ENCODE data around the gene RHBDF2.
"Not testable (repeated sequence)": the region's sequence is repeated elsewhere in the genome, so short reads cannot be mapped to it uniquely, and the experiment has no call there.

RHBDF2 gene

DNA sequence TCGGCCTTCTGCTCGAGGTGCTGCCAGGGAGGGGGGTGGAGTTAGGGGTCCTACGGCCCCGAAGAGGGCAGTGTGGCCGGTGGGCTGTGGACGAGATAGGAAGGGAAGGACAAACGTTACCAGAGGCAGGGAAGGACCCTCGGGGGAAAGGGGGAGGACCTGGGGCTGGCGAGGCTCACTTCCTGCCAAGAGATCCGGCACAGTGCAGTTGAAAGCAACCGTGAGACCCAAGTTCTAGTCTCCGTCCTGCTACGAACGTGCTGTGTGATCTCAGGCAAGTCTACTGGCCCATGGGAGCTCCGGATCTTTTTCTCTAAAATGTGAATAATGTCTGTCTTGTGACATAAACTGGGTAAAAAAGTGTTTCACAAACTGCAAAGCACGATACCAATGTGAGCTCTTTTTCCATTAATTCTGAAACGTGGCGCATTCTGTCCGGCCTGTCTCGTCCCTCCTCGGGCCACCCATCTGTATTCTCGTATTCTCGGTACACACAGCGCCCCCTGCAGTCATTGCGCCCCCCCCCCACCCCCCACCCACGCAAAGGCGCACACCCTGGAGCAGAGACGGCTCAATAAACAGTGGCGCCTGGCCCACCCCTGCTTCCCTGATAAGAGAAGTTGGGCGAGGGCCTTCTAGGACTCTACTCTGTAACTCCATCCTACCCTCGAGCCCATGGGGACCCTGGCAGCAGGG is 27.5 kb upstream of the RHBDF2 start:
- no peak overlapping the region for H3K9ac ChIP-seq (ENCODE audit: low read length)
- no peak overlapping the region for H3K4me3 ChIP-seq (ENCODE audit: low read length)
- no peak overlapping the region for H3K27ac ChIP-seq (ENCODE audit: low read length)
- H3K4me1 ChIP-seq (ENCODE audit: control insufficient read depth, low read depth, low read length) = peaks cover 6% of the 10 kb centered on the region
- no peaks in the 10 kb centered on the region for H3K36me3 ChIP-seq (ENCODE audit: control insufficient read depth, low read depth, low read length)
- H3K27me3 ChIP-seq (ENCODE audit: control insufficient read depth, insufficient read depth, low read length) = peaks cover 2% of the 10 kb centered on the region
- H3K9me3 ChIP-seq (ENCODE audit: control insufficient read depth, low read depth, low read length) = no peaks in the 10 kb centered on the region

DNA sequence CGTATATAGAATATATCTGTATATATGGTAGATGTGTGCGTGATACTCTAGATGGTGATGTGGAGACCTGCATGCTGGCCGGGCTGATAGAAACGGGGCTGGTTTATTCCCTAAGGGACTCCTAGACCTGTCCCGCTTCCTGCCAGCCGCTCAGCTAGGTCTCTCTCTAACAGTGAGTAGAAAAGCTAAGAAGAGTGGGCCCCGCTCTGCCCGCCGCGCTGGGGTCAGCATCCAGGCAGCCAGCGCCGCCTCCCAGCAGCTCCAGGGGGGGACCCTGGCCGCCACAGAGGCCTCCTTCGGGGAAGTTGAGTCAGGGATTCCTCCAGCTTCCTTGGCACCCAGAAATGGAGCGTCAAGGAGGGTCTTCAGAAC is 26.9 kb upstream of the RHBDF2 start:
- peaks cover 6% of the 10 kb centered on the region for H3K4me1 ChIP-seq (ENCODE audit: control insufficient read depth, low read depth, low read length)
- H3K27me3 ChIP-seq (ENCODE audit: control insufficient read depth, insufficient read depth, low read length) = peaks cover 7% of the 10 kb centered on the region
- no peak overlapping the region for H3K27ac ChIP-seq (ENCODE audit: low read length)
- H3K4me3 ChIP-seq (ENCODE audit: low read length) = no peak overlapping the region
- no peak overlapping the region for H3K9ac ChIP-seq (ENCODE audit: low read length)
- H3K9me3 ChIP-seq (ENCODE audit: control insufficient read depth, low read depth, low read length) = no peaks in the 10 kb centered on the region
- no peaks in the 10 kb centered on the region for H3K36me3 ChIP-seq (ENCODE audit: control insufficient read depth, low read depth, low read length)

GRCh38 chr17:76527430-76528111 is 26.3 kb upstream of the RHBDF2 start:
- no peaks in the 10 kb centered on the region for H3K9me3 ChIP-seq (ENCODE audit: control insufficient read depth, low read depth, low read length)
- peaks cover 6% of the 10 kb centered on the region for H3K4me1 ChIP-seq (ENCODE audit: control insufficient read depth, low read depth, low read length)
- no peak overlapping the region for H3K27ac ChIP-seq (ENCODE audit: low read length)
- H3K4me3 ChIP-seq (ENCODE audit: low read length) = no peak overlapping the region
- no peak overlapping the region for H3K9ac ChIP-seq (ENCODE audit: low read length)
- peaks cover 8% of the 10 kb centered on the region for H3K27me3 ChIP-seq (ENCODE audit: control insufficient read depth, insufficient read depth, low read length)
- no peaks in the 10 kb centered on the region for H3K36me3 ChIP-seq (ENCODE audit: control insufficient read depth, low read depth, low read length)

DNA sequence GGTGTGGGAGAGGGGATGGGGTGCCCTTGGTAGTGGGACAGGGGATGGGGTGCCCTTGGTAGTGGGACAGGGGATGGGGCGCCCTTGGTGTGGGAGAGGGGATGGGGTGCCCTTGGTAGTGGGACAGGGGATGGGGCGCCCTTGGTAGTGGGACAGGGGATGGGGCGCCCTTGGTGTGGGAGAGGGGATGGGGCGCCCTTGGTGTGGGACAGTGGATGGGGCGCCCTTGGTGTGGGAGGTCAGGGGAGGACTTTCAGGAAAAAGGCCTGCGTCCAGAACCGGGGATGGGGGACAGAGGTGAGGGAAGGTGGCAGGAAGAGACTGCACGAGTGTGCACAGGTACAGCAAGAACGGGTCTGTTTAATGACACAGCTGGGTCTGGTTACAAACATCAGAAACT is 25.8 kb upstream of the RHBDF2 start:
- not testable (repeated sequence) for H3K36me3 ChIP-seq (ENCODE audit: control insufficient read depth, low read depth, low read length); H3K4me3 ChIP-seq (ENCODE audit: low read length); H3K27me3 ChIP-seq (ENCODE audit: control insufficient read depth, insufficient read depth, low read length); H3K27ac ChIP-seq (ENCODE audit: low read length); H3K4me1 ChIP-seq (ENCODE audit: control insufficient read depth, low read depth, low read length); H3K9me3 ChIP-seq (ENCODE audit: control insufficient read depth, low read depth, low read length); H3K9ac ChIP-seq (ENCODE audit: low read length)

GRCh38 chr17:76525513-76525833 is 24.2 kb upstream of the RHBDF2 start:
- not testable (repeated sequence) for H3K27ac ChIP-seq (ENCODE audit: low read length); H3K36me3 ChIP-seq (ENCODE audit: control insufficient read depth, low read depth, low read length); H3K27me3 ChIP-seq (ENCODE audit: control insufficient read depth, insufficient read depth, low read length); H3K4me1 ChIP-seq (ENCODE audit: control insufficient read depth, low read depth, low read length); H3K4me3 ChIP-seq (ENCODE audit: low read length); H3K9ac ChIP-seq (ENCODE audit: low read length); H3K9me3 ChIP-seq (ENCODE audit: control insufficient read depth, low read depth, low read length)

- no peak overlapping the region for H3K4me3 ChIP-seq (ENCODE audit: low read length)
Measured at GRCh38 chr17:76524598-76525512, 23.6 kb upstream of the RHBDF2 start.

GRCh38 chr17:76523084-76524037 is 22.1 kb upstream of the RHBDF2 start:
- no peaks in the 10 kb centered on the region for H3K9me3 ChIP-seq (ENCODE audit: control insufficient read depth, low read depth, low read length)
- H3K36me3 ChIP-seq (ENCODE audit: control insufficient read depth, low read depth, low read length) = no peaks in the 10 kb centered on the region
- H3K27ac ChIP-seq (ENCODE audit: low read length) = no peak overlapping the region
- H3K4me3 ChIP-seq (ENCODE audit: low read length) = no peak overlapping the region
- peaks cover 8% of the 10 kb centered on the region for H3K27me3 ChIP-seq (ENCODE audit: control insufficient read depth, insufficient read depth, low read length)
- H3K9ac ChIP-seq (ENCODE audit: low read length) = no peak overlapping the region
- H3K4me1 ChIP-seq (ENCODE audit: control insufficient read depth, low read depth, low read length) = no peaks in the 10 kb centered on the region

More at GRCh38 chr17:76524598-76525512, 23.6 kb upstream of the RHBDF2 start:
- Histone ChIP-seq H3K27me3 (ENCODE audit: control insufficient read depth, insufficient read depth, low read length) (peaks cover 8% of the 10 kb centered on the region), H3K4me1 (ENCODE audit: control insufficient read depth, low read depth, low read length) (peaks cover 6% of the 10 kb centered on the region), H3K27ac (ENCODE audit: low read length) (no peak overlapping the region), H3K9me3 (ENCODE audit: control insufficient read depth, low read depth, low read length) (no peaks in the 10 kb centered on the region), H3K9ac (ENCODE audit: low read length) (no peak overlapping the region), H3K36me3 (ENCODE audit: control insufficient read depth, low read depth, low read length) (no peaks in the 10 kb centered on the region)

DNA sequence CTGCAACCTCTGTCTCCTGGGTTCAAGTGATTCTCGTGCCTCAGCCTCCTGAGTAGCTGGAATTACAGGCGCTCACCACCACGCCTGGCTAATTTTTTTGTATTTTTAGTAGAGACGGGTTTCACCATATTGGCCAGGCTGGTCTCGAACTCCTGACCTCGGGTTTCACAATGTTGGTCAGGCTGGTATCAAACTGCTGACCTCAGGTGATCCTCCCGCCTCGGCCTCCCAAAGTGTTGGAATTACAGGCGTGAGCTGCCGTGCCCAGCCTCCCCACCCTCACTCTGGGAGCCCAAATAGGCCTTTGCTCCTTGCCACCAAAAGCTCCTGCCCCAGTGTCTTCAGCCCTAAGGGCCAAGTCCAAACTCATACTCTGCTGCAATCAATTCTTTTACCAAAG is 20.5 kb upstream of the RHBDF2 start:
- not testable (repeated sequence) for H3K27me3 ChIP-seq (ENCODE audit: control insufficient read depth, insufficient read depth, low read length); H3K27ac ChIP-seq (ENCODE audit: low read length); H3K4me3 ChIP-seq (ENCODE audit: low read length); H3K9me3 ChIP-seq (ENCODE audit: control insufficient read depth, low read depth, low read length); H3K9ac ChIP-seq (ENCODE audit: low read length); H3K4me1 ChIP-seq (ENCODE audit: control insufficient read depth, low read depth, low read length); H3K36me3 ChIP-seq (ENCODE audit: control insufficient read depth, low read depth, low read length)

DNA sequence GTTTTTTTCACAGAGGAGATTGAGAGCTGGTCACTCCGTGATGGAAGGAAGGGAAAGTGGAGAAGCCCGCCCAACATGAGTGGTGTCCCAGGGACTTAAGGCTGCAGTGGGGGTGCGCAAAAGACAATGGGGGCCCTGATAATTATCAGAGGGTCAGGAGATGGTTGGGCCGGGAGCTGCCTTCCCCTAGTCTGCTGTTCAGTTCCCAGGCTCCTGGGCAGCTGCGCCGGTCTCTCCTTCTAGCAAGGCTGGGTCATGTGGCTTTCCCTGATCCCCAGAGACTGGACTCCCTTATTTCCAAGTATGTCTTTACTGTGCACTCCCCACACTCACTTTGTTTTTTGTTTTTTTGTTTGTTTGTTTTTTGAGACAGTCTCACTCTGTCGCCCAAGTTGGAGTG is 20.0 kb upstream of the RHBDF2 start:
- no peak overlapping the region for H3K27ac ChIP-seq (ENCODE audit: low read length)
- H3K4me3 ChIP-seq (ENCODE audit: low read length) = no peak overlapping the region
- no peaks in the 10 kb centered on the region for H3K4me1 ChIP-seq (ENCODE audit: control insufficient read depth, low read depth, low read length)
- H3K9ac ChIP-seq (ENCODE audit: low read length) = no peak overlapping the region
- no peaks in the 10 kb centered on the region for H3K9me3 ChIP-seq (ENCODE audit: control insufficient read depth, low read depth, low read length)
- H3K27me3 ChIP-seq (ENCODE audit: control insufficient read depth, insufficient read depth, low read length) = peaks cover 8% of the 10 kb centered on the region
- H3K36me3 ChIP-seq (ENCODE audit: control insufficient read depth, low read depth, low read length) = no peaks in the 10 kb centered on the region

DNA sequence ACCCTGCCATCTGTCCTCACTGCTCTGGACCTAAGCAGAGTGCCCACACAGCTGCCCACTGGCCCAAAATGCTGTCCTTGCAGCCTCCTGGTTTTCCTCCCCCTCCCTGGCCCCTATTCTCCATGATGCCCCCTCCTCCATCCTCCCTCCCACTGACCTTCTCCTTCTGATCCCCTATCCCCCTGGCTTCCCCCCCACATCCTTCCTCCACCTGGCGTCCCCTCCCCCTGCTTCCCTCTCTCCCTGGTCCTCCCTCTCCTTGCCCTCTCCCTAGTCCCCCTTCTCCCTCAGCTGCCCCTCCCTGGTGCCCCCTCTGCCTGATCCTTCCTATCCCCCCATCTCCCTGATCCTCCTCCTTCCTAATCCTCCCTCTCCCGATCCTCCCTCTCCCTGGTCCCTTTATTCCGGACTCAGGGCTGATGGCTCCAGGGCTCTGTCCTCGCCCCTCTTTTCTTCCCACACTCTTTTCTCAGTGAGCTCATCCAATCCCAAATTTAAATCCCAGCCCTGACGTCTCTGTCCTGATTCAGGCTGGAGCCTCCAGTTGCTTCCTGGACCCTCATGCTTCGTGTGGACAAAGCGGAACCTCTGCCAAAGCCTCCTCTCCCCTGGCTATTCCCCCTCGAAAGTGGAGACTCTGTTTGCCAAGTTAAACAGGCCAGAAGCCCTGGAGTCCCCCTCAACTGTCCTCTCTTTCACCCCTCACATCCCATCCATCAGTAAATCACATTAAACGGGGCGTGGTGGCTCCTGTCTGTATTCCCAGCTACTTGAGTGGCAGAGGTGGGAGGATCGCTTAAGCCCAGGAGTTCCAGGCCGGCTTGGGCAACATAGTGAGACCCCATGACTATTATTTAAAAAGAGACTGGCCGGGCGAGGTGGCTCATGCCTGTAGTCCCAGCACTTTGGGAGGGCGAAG is 18.1 kb upstream of the RHBDF2 start:
- peaks cover 8% of the 10 kb centered on the region for H3K27me3 ChIP-seq (ENCODE audit: control insufficient read depth, insufficient read depth, low read length)
- no peak overlapping the region for H3K9ac ChIP-seq (ENCODE audit: low read length)
- no peaks in the 10 kb centered on the region for H3K4me1 ChIP-seq (ENCODE audit: control insufficient read depth, low read depth, low read length)
- H3K36me3 ChIP-seq (ENCODE audit: control insufficient read depth, low read depth, low read length) = no peaks in the 10 kb centered on the region
- H3K9me3 ChIP-seq (ENCODE audit: control insufficient read depth, low read depth, low read length) = no peaks in the 10 kb centered on the region
- H3K4me3 ChIP-seq (ENCODE audit: low read length) = no peak overlapping the region
- no peak overlapping the region for H3K27ac ChIP-seq (ENCODE audit: low read length)
